GM12872 (cell line): Measurements from ENCODE around the gene HEPH.

Experiments
- CTCF ChIP-seq: IDR thresholded peaks from 3 replicates; pipeline ENCODE4 v1.5.1; 2011; ENCODE audit warnings: low read depth, mild to moderate bottlenecking, low read length, moderate library complexity; ENCODE audit not compliant: insufficient read depth

Gene HEPH

DNA sequence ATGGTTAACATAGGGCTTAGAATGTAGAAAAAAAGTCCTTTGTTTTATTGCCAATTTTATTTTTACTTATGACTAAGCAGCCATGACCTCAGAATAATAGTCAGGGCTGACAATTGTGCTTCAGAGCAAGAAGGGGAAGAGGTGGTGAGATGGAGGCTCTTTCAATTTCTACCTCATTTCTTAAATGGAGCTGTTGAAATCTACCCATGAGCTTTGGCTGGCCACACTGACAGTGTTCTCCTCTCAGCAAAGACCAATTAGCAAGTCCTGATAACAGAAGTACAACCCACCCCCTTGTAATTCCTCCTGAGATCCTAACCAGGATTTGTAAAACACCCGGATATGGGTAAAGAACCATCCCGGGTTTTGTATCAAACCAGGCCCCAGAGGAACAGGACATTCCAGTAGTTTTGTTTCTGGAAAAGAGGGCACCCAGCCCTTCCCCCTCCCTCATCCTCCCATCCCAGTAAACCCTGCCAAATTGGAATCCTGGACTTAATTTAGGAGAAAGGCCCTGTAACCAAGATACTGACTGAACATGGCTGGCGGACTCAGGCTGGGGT is at the start of gene HEPH:
Gene HEPH, plus strand, starts transcription at position 399 of the 563 bp plus-strand sequence. CDS start 6,324 bp downstream, outside the sequence.
- no peak for TF ChIP-seq CTCF

DNA sequence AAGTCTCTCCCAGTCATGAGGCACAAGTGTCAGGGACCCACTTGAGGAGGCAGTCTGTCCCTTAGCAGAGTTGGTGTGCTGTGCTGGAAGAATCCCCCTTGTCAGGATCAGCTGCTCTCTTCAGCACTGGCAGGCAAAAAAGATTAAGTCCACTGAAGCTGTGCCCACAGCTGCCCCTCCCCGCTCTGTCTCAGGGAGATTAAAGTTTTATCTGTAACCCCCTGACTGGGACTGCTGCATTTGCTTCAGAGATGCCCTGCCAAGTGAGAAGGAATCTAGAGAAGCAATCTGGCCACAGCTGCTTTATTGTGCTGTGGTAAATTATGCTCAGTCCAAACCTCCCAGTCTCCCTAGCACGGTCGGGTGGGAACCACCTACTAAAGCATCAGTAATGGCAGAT is 37.4 kb upstream of the HEPH start:
- TF ChIP-seq CTCF, result no peak

DNA sequence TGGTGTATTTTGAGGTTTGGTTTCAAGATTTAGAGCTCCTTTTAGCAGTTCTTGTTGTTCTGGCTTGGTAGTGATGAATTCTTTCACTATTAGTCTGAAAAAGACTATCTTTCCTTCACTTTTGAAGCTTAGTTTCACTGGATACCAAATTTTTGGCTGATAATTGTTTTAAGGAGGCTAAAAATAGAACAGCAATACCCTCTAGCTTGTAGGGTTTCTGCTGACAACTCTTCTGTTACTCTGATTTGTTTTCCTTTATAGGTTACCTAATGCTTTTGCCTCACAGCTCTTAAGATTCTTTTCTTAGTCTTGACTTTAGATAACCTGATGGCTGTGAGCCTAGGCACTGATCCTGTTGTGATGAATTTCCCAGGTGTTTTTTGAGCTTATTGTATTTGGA is 33.6 kb upstream of the HEPH start:
- no peak for TF ChIP-seq CTCF

DNA sequence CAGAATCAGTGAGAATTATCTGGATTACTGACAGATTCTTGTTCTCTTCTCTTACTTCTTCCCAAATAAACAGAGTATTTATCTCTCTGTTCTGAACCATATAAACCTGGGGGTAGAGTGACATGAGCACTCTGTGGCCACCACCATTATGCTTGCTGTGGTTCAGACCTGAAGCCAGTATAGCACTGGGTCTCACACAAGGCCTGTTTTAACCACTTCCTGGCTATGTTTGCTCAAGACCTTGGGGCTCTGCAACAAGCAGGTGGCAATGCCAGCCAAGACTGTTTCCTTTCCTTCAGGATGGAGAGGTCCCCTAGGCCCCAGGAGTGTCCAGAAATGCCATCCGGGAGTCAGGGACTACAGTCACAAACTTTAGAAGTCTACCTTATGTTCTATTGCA is 21.7 kb upstream of the HEPH start:
- TF ChIP-seq CTCF, result no peak

DNA sequence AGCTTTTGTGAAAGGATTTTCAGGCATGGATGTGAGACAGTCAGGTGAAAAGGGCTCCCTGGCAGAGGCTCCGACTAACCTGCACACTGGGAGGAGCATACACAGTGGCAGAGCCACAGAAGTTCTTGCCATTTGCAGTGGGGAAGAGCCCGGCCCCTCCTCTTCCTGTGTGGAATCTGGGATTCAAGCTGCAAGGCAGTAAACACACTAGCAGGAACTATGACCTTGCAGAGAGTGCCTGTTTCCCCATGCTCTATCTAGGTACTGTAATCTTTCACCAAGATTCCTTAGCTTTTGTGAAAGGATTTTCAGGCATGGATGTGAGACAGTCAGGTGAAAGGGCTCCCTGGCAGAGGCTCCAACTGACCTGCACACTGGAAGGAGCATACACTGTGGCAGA is 19.8 kb upstream of the HEPH start:
- no peak for TF ChIP-seq CTCF

DNA sequence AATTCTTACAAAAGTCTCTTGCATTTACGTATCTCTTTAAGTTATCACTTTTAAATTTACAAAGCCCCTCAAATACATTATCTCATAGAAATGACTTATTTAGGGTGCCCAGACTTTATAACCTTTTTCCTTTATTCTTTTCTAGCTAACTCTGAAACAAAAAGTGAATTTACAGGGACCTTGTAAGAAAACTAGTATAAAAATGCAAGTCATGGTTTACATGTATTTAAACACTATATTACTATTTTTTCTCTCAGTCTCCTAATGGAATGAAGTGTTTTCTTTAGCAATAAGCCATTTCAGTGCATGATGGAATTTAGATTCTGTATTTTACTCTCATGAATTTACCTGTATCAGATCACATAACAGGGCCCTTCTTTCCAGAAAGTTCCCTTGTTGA is 14.5 kb upstream of the HEPH start:
- TF ChIP-seq CTCF, result no peak

DNA sequence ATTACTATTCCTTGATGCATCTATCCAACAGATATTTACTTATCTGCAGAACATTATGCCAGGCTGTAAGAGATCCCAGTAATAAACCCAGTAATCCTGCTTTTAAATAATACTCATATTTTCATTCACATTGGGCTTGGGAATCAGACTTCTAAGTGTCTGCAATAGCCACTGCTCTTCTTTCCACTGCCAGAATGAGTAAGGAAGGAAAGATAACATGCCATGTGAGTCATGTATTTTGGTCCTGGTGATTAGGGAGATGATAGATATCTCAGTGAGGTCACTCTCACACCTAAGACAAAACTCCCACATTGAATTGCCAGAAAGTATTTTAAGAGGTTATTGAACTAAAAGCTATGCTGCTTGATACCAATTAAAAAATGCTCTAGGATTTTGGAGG is 13.9 kb upstream of the HEPH start:
- no peak for TF ChIP-seq CTCF
